ENCODE measurements around the gene CELA3B. TPM values are rescaled to one million over a fixed set of nuclear protein-coding genes. Genes with fewer than 3 reads are reported as not detected.

CELA3B gene
- total and polyA plus RNA-seq, 2 of the 13 experiments (the other 11 are each of a cell fraction or from before 2014, with no cell fraction given), result 0.34 TPM; not detected in 1

DNA sequence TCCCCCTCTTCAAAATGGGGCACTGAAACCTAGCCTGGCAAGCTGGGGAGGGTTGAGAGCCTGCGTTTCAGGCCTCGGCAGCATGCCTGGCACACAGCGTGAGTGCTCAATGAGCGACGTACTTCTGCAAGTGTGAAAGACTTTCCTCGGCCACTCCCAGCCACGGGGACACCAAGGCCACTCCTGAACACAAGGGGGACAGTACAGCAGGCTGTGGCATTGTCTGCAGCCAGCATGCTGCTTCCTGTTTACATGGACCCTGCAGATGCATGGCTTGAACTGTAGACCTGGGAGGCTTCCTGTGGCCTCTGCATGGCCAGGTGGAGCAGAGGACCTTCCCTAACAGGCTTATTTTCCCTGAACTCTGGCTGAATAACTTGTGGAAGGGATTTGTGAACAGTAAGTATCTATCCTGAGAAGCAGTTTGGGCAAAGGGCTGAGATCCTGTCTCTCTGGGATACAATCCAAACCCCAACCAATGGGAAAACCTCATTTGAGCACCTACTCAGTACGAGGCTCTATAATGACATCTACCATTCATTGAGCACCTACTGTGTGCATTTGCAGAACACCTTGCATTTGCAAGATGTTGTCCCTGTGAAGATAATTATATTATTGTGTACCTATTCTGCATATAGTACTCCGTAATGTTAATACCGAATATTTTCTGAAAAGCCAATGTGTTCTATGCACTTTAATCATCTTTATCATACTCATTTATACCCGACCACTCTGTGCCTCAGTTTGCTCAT lies 29.8 kb upstream of the CELA3B start (continued):
- TF ChIP-seq, protein P1, sequence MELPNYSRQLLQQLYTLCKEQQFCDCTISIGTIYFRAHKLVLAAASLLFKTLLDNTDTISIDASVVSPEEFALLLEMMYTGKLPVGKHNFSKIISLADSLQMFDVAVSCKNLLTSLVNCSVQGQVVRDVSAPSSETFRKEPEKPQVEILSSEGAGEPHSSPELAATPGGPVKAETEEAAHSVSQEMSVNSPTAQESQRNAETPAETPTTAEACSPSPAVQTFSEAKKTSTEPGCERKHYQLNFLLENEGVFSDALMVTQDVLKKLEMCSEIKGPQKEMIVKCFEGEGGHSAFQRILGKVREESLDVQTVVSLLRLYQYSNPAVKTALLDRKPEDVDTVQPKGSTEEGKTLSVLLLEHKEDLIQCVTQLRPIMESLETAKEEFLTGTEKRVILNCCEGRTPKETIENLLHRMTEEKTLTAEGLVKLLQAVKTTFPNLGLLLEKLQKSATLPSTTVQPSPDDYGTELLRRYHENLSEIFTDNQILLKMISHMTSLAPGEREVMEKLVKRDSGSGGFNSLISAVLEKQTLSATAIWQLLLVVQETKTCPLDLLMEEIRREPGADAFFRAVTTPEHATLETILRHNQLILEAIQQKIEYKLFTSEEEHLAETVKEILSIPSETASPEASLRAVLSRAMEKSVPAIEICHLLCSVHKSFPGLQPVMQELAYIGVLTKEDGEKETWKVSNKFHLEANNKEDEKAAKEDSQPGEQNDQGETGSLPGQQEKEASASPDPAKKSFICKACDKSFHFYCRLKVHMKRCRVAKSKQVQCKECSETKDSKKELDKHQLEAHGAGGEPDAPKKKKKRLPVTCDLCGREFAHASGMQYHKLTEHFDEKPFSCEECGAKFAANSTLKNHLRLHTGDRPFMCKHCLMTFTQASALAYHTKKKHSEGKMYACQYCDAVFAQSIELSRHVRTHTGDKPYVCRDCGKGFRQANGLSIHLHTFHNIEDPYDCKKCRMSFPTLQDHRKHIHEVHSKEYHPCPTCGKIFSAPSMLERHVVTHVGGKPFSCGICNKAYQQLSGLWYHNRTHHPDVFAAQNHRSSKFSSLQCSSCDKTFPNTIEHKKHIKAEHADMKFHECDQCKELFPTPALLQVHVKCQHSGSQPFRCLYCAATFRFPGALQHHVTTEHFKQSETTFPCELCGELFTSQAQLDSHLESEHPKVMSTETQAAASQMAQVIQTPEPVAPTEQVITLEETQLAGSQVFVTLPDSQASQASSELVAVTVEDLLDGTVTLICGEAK (IDR thresholded peaks at IDR 0.05), result no peak
- TF ChIP-seq, protein P1 (CRISPR knock-in tag; IDR thresholded peaks at IDR 0.05), result 0 out of 2 replicates have a peak, but pooled peaks have one; percentile 47
- TF ChIP-seq ATAD3A (CRISPR knock-in tag; IDR thresholded peaks at IDR 0.05) (no peak), ZNF777 (CRISPR knock-in tag; IDR thresholded peaks at IDR 0.05) (no peak), MEIS1 (CRISPR knock-in tag; IDR thresholded peaks at IDR 0.05; ENCODE audit: borderline replicate concordance) (peak; percentile 47; the same call in 1 of the 2 replicates), TP53 (CRISPR knock-in tag; conservative IDR thresholded peaks at IDR 0.05) (no peak), FOXA1 (IDR thresholded peaks at IDR 0.05) (no peak), FOXA1 (CRISPR knock-in tag; IDR thresholded peaks at IDR 0.05) (peak; percentile 86), NFKB2 (CRISPR knock-in tag; IDR thresholded peaks at IDR 0.05; ENCODE audit: borderline replicate concordance) (peak; percentile 47; the same call in 1 of the 2 replicates), ZNF773 (CRISPR knock-in tag; IDR thresholded peaks at IDR 0.05; ENCODE audit: borderline replicate concordance) (no peak), CBX1 (IDR thresholded peaks at IDR 0.05; ENCODE audit: low read depth) (peak; percentile 16), SMYD3 (CRISPR knock-in tag; IDR thresholded peaks at IDR 0.05) (peak; percentile 60; the same call in 1 of the 2 replicates), ARNTL (CRISPR knock-in tag; IDR thresholded peaks at IDR 0.05) (peak; percentile 71; the same call in 1 of the 2 replicates), ZNF331 (CRISPR knock-in tag; IDR thresholded peaks at IDR 0.05) (peak; percentile 27; the same call in 1 of the 2 replicates), PPARG (CRISPR knock-in tag; conservative IDR thresholded peaks at IDR 0.05) (peak; percentile 43; the same call in 1 of the 2 replicates)
- TF ChIP-seq, protein P2, sequence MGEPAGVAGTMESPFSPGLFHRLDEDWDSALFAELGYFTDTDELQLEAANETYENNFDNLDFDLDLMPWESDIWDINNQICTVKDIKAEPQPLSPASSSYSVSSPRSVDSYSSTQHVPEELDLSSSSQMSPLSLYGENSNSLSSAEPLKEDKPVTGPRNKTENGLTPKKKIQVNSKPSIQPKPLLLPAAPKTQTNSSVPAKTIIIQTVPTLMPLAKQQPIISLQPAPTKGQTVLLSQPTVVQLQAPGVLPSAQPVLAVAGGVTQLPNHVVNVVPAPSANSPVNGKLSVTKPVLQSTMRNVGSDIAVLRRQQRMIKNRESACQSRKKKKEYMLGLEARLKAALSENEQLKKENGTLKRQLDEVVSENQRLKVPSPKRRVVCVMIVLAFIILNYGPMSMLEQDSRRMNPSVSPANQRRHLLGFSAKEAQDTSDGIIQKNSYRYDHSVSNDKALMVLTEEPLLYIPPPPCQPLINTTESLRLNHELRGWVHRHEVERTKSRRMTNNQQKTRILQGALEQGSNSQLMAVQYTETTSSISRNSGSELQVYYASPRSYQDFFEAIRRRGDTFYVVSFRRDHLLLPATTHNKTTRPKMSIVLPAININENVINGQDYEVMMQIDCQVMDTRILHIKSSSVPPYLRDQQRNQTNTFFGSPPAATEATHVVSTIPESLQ (CRISPR knock-in tag; conservative IDR thresholded peaks at IDR 0.05), result no peak
- TF ChIP-seq, protein P3, sequence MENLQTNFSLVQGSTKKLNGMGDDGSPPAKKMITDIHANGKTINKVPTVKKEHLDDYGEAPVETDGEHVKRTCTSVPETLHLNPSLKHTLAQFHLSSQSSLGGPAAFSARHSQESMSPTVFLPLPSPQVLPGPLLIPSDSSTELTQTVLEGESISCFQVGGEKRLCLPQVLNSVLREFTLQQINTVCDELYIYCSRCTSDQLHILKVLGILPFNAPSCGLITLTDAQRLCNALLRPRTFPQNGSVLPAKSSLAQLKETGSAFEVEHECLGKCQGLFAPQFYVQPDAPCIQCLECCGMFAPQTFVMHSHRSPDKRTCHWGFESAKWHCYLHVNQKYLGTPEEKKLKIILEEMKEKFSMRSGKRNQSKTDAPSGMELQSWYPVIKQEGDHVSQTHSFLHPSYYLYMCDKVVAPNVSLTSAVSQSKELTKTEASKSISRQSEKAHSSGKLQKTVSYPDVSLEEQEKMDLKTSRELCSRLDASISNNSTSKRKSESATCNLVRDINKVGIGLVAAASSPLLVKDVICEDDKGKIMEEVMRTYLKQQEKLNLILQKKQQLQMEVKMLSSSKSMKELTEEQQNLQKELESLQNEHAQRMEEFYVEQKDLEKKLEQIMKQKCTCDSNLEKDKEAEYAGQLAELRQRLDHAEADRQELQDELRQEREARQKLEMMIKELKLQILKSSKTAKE (CRISPR knock-in tag; IDR thresholded peaks at IDR 0.05; ENCODE audit: borderline replicate concordance), result peak; percentile 75

Data from HepG2 (cell line).